HCT116 (cell line): ENCODE results near the gene THOP1. TPM values are rescaled to one million over a fixed set of nuclear protein-coding genes. Genes with fewer than 3 reads are reported as not detected.

Source experiments
- ATAC-seq: fragments of 200-7000 bp; cut with Tn5 transposase; 2 replicates; pipeline ENCODE4 v1.9.1; 2020; ENCODE audit warnings: mild to moderate bottlenecking, moderate library complexity
- BruUV-seq: library from RNA; stranded (reverse); fragments of 400-500 nt; replicated peaks from 2 replicates; lab custom pipeline; 2021; lab: Mats Ljungman, UMichigan
- CTCF ChIA-PET: fragments of 300-600 bp; sonication (Branson Sonifier 250); formaldehyde crosslinking; loops from one replicate; lab custom pipeline; 2021; ENCODE audit warnings: antibody characterized with exemption; lab: Charles Lee
- POLR2A ChIA-PET: fragments of 300-600, 350-600 bp; sonication (Branson Sonifier 250); formaldehyde crosslinking; loops from one replicate; lab custom pipeline; 2021; ENCODE audit warnings: antibody characterized with exemption; lab: Charles Lee
- RAD21 ChIA-PET, 2 experiments: fragments of 300-600 bp; sonication (Branson Sonifier 250); formaldehyde crosslinking; loops; one replicate each; lab custom pipeline; 2023; ENCODE audit warnings: low total read pairs in 2 of 2; ENCODE audit not compliant: uncharacterized antibody in 2 of 2, unreplicated experiment in 2 of 2, low non-redundant PET in 1 of 2; lab: Charles Lee
- DNase-seq: peaks from one replicate; pipeline ENCODE4 v3.0.0-alpha.2; 2010; ENCODE audit warnings: low read depth, low spot score
- H2AFZ ChIP-seq: fragments of 200-600 bp; shearing (Covaris generic), sonication (generic); 2 replicates; pipeline ENCODE4 v1.6.1; 2017; ENCODE audit warnings: low read depth, mixed run types, mixed read lengths, antibody characterized with exemption, low read length; ENCODE audit not compliant: poor library complexity, severe bottlenecking
- H3K27ac ChIP-seq: 2 replicates; pipeline ENCODE4 v1.5.1; 2012; ENCODE audit warnings: low read depth, low read length
- H3K27me3 ChIP-seq: fragments of 200-600 bp; sonication (generic); 2 replicates; pipeline ENCODE4 v1.6.1; 2016; ENCODE audit warnings: mixed run types, low read length, mixed read lengths; ENCODE audit not compliant: insufficient read depth
- H3K36me3 ChIP-seq, 2 experiments: fragments of 200-500 bp in 1 of 2; fragments of 200-600 bp in 1 of 2; sonication (Bioruptor generic) in 1 of 2; sonication (generic) in 1 of 2; 2 replicates each; pipeline versions ENCODE4 v1.5.1 to v1.6.1; 2014 to 2016; ENCODE audit warnings: low read length in 2 of 2, inconsistent platforms in 1 of 2, mixed read lengths in 1 of 2, mixed run types in 1 of 2; ENCODE audit not compliant: insufficient read depth in 2 of 2, control insufficient read depth in 1 of 2
- H3K4me1 ChIP-seq, 2 experiments: fragments of 200-600 bp in 1 of 2; sonication (generic) in 1 of 2; 2 replicates each; pipeline versions ENCODE4 v1.5.1 to v1.6.1; 2012 to 2017; ENCODE audit warnings: low read length in 2 of 2, inconsistent platforms in 1 of 2, mild to moderate bottlenecking in 1 of 2, mixed read lengths in 1 of 2, mixed run types in 1 of 2, moderate library complexity in 1 of 2; ENCODE audit not compliant: insufficient read depth in 2 of 2, control insufficient read depth in 1 of 2
- H3K4me2 ChIP-seq: fragments of 200-600 bp; sonication (generic); 2 replicates; pipeline ENCODE4 v1.6.1; 2017; ENCODE audit warnings: mixed run types, low read length, mixed read lengths
- H3K4me3 ChIP-seq, 2 experiments: fragments of 200-600 bp in 1 of 2; sonication (generic) in 1 of 2; replicated peaks in 1 of 2; 2 replicates each; pipeline ENCODE4 v1.5.1; 2011 to 2016; ENCODE audit warnings: low read length in 2 of 2, control low read depth in 1 of 2, low read depth in 1 of 2, mild to moderate bottlenecking in 1 of 2, mixed read lengths in 1 of 2, mixed run types in 1 of 2
- H3K79me2 ChIP-seq: fragments of 200-600 bp; sonication (generic); 2 replicates; pipeline ENCODE4 v1.6.1; 2017; ENCODE audit warnings: mild to moderate bottlenecking, mixed run types, low read length, moderate library complexity, mixed read lengths; ENCODE audit not compliant: insufficient read depth
- H3K9ac ChIP-seq: fragments of 200-600 bp; sonication (generic); 2 replicates; pipeline ENCODE4 v1.6.1; 2016; ENCODE audit warnings: low read length, mixed read lengths
- H3K9me2 ChIP-seq: fragments of 200-600 bp; sonication (generic), shearing (Covaris generic); 2 replicates; pipeline ENCODE4 v1.6.1; 2017; ENCODE audit warnings: mixed run types, mild to moderate bottlenecking, moderate library complexity; ENCODE audit not compliant: insufficient read depth
- H3K9me3 ChIP-seq, 2 experiments: fragments of 200-500 bp in 1 of 2; fragments of 200-600 bp in 1 of 2; sonication (Bioruptor generic) in 1 of 2; sonication (generic) in 1 of 2; 2 replicates each; pipeline ENCODE4 v1.6.1; 2014 to 2017; ENCODE audit warnings: low read length in 2 of 2, mixed read lengths in 2 of 2, inconsistent platforms in 1 of 2, low read depth in 1 of 2, mild to moderate bottlenecking in 1 of 2, mixed run types in 1 of 2, moderate library complexity in 1 of 2; ENCODE audit not compliant: control insufficient read depth in 1 of 2, insufficient read depth in 1 of 2
- H4K20me1 ChIP-seq: fragments of 200-600 bp; sonication (generic), shearing (Covaris generic); 2 replicates; pipeline ENCODE4 v1.6.1; 2017; ENCODE audit warnings: mixed run types, mild to moderate bottlenecking, moderate library complexity; ENCODE audit not compliant: insufficient read depth
- CBX3 ChIP-seq: IDR thresholded peaks from 2 replicates; pipeline ENCODE4 v1.6.1; 2012; ENCODE audit warnings: low read depth
- CTCF ChIP-seq, 3 experiments: fragments of 200-600 bp in 1 of 3; sonication (generic) in 1 of 3; IDR thresholded peaks in 2 of 3; conservative IDR thresholded peaks in 1 of 3; 2 replicates each; pipeline ENCODE4 v1.5.1; 2012 to 2017; ENCODE audit warnings: low read depth in 2 of 3, low read length in 2 of 3, antibody characterized with exemption in 1 of 3, borderline replicate concordance in 1 of 3, control low read depth in 1 of 3, mild to moderate bottlenecking in 1 of 3, mixed read lengths in 1 of 3, mixed run types in 1 of 3, moderate library complexity in 1 of 3; ENCODE audit not compliant: insufficient read depth in 1 of 3
- EZH2 ChIP-seq: fragments of 200-600 bp; sonication (generic); IDR thresholded peaks from 2 replicates; pipeline ENCODE4 v1.6.1; 2017; ENCODE audit warnings: antibody characterized with exemption, mixed run types
- EZH2phosphoT487 ChIP-seq: fragments of 200-600 bp; IDR thresholded peaks from 2 replicates; pipeline ENCODE4 v1.6.1; 2018; ENCODE audit warnings: antibody characterized with exemption, borderline replicate concordance
- FOSL1 ChIP-seq: IDR thresholded peaks from 2 replicates; pipeline ENCODE4 v1.6.1; 2012; ENCODE audit warnings: low read depth
- POLR2AphosphoS5 ChIP-seq: IDR thresholded peaks from 2 replicates; pipeline ENCODE4 v1.6.1; 2011; ENCODE audit warnings: mild to moderate bottlenecking, low read depth, low read length, moderate library complexity
- RAD21 ChIP-seq: IDR thresholded peaks from 2 replicates; pipeline ENCODE4 v1.6.1; 2012; ENCODE audit warnings: low read depth, mild to moderate bottlenecking
- SIN3A ChIP-seq: IDR thresholded peaks from 2 replicates; pipeline ENCODE4 v1.6.1; 2012; ENCODE audit warnings: low read depth
- SP1 ChIP-seq: IDR thresholded peaks from 2 replicates; pipeline ENCODE4 v1.6.1; 2012; ENCODE audit warnings: low read depth
- TCF7L2 ChIP-seq: IDR thresholded peaks from 2 replicates; pipeline ENCODE4 v1.7.0; 2011; ENCODE audit warnings: borderline replicate concordance, inconsistent platforms; ENCODE audit not compliant: insufficient read depth, insufficient read length; ENCODE audit errors: extremely low read depth
- ZFX ChIP-seq: fragments of 450-650 bp; IDR thresholded peaks from 2 replicates; pipeline ENCODE4 v1.6.1; 2017
- intact Hi-C: fragments of 100-400 bp; cut with micrococcal nuclease; formaldehyde crosslinking; loops from 2 replicates; pipeline ENCODE4 v1.10.0; 2022
- total RNA-seq: library from RNA; stranded (reverse); gene quantifications from one replicate; pipeline ENCODE4 v1.2.1, GENCODE V29; 2021; ENCODE audit not compliant: unreplicated experiment
- TF ChIP-seq, protein P1 (sequence below): IDR thresholded peaks from 2 replicates; pipeline ENCODE4 v1.6.1; 2012; ENCODE audit warnings: low read depth
- TF ChIP-seq, protein P2 (sequence below): IDR thresholded peaks from 2 replicates; pipeline ENCODE4 v1.6.1; 2011; ENCODE audit warnings: mild to moderate bottlenecking, low read length, moderate library complexity; ENCODE audit not compliant: insufficient replicate concordance; ENCODE audit errors: extremely low read depth

Gene THOP1
- total RNA-seq, 1 experiment from 2014 or later: 201 TPM

DNA sequence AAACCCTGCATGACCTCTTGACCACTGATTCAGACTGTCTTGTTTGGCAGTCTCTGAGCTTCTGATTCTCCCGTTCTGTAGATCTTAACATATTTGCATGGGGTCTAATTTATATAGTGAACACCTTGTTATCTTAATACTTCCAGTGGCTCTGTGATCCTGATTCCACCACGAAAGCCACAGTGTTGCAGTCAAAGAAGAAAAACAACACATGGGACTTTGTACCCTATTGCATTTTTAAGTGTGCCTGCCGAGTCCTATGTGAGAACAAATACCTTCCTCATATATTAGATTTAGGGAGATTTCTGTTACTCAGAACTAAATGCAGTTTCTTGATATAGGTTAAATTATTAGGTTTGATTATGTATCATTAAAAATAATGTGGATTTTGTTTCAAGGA is 69.5 kb downstream of the THOP1 start:
- ChIA-PET POLR2A (no interaction called here), RAD21 (no interaction called here), CTCF (no interaction called here)
- Histone ChIP-seq H3K27me3 (no peaks in the 10 kb centered on the region), H3K4me1 (no peaks in the 10 kb centered on the region), H3K36me3 (peaks cover 7 to 24% of the 10 kb centered on the region in 2 experiments), H3K9ac (no peak overlapping the region), H3K9me2 (no peaks in the 10 kb centered on the region), H3K79me2 (no peaks in the 10 kb centered on the region), H3K4me2 (no peak overlapping the region), H4K20me1 (no peaks in the 10 kb centered on the region), H2AFZ (no peak overlapping the region), H3K4me3 (no peak overlapping the region), H3K27ac (no peak overlapping the region), H3K9me3 (peaks cover 24 to 31% of the 10 kb centered on the region in 2 experiments; a peak in 3 of 4 replicates)
- BruUV-seq: no TSS peak
- ATAC-seq (no peak), DNase-seq (no peak)
- TF ChIP-seq EZH2 (no peak), EZH2phosphoT487 (no peak), CTCF (IDR thresholded peaks at IDR 0.05 in 2 of 3, conservative IDR thresholded peaks at IDR 0.05 in 1 of 3; ENCODE audit: borderline replicate concordance in 1 of 3, insufficient read depth in 1 of 3, low read depth in 2 of 3, low read length in 2 of 3) (no peak), FOSL1 (no peak), SP1 (no peak), SIN3A (no peak), ZFX (no peak), TCF7L2 (no peak), RAD21 (no peak), CBX3 (no peak), POLR2AphosphoS5 (no peak)
- TF ChIP-seq, protein P1, sequence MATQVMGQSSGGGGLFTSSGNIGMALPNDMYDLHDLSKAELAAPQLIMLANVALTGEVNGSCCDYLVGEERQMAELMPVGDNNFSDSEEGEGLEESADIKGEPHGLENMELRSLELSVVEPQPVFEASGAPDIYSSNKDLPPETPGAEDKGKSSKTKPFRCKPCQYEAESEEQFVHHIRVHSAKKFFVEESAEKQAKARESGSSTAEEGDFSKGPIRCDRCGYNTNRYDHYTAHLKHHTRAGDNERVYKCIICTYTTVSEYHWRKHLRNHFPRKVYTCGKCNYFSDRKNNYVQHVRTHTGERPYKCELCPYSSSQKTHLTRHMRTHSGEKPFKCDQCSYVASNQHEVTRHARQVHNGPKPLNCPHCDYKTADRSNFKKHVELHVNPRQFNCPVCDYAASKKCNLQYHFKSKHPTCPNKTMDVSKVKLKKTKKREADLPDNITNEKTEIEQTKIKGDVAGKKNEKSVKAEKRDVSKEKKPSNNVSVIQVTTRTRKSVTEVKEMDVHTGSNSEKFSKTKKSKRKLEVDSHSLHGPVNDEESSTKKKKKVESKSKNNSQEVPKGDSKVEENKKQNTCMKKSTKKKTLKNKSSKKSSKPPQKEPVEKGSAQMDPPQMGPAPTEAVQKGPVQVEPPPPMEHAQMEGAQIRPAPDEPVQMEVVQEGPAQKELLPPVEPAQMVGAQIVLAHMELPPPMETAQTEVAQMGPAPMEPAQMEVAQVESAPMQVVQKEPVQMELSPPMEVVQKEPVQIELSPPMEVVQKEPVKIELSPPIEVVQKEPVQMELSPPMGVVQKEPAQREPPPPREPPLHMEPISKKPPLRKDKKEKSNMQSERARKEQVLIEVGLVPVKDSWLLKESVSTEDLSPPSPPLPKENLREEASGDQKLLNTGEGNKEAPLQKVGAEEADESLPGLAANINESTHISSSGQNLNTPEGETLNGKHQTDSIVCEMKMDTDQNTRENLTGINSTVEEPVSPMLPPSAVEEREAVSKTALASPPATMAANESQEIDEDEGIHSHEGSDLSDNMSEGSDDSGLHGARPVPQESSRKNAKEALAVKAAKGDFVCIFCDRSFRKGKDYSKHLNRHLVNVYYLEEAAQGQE: no peak
- TF ChIP-seq, protein P2, sequence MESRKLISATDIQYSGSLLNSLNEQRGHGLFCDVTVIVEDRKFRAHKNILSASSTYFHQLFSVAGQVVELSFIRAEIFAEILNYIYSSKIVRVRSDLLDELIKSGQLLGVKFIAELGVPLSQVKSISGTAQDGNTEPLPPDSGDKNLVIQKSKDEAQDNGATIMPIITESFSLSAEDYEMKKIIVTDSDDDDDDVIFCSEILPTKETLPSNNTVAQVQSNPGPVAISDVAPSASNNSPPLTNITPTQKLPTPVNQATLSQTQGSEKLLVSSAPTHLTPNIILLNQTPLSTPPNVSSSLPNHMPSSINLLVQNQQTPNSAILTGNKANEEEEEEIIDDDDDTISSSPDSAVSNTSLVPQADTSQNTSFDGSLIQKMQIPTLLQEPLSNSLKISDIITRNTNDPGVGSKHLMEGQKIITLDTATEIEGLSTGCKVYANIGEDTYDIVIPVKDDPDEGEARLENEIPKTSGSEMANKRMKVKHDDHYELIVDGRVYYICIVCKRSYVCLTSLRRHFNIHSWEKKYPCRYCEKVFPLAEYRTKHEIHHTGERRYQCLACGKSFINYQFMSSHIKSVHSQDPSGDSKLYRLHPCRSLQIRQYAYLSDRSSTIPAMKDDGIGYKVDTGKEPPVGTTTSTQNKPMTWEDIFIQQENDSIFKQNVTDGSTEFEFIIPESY: no peak
- intact Hi-C loops: no loop called here
